Panc1 (cell line): ENCODE measurements around the gene EBP. TPM values are rescaled to one million over a fixed set of nuclear protein-coding genes. Genes with fewer than 3 reads are reported as not detected.

Source experiments
- ATAC-seq: fragments of 200-7000 bp; cut with Tn5 transposase; 2 replicates; pipeline ENCODE4 v1.9.1; 2020; ENCODE audit warnings: mild to moderate bottlenecking, moderate library complexity
- BruUV-seq: library from RNA; stranded (reverse); fragments of 400-500 nt; replicated peaks from 2 replicates; lab custom pipeline; 2021; lab: Mats Ljungman, UMichigan
- CTCF ChIA-PET: fragments of 300-600 bp; sonication (Branson Sonifier 250); formaldehyde crosslinking; loops from one replicate; lab custom pipeline; 2022; ENCODE audit warnings: antibody characterized with exemption; lab: Charles Lee
- POLR2A ChIA-PET: fragments of 300-600 bp; sonication (Branson Sonifier 250); formaldehyde crosslinking; loops from one replicate; lab custom pipeline; 2022; ENCODE audit warnings: antibody characterized with exemption; lab: Charles Lee
- DNase-seq: peaks from one replicate; pipeline ENCODE4 v3.0.0-alpha.2; 2010; ENCODE audit warnings: low read depth, low spot score
- H3K27ac ChIP-seq: 2 replicates; pipeline ENCODE4 v1.5.1; 2011; ENCODE audit warnings: mild to moderate bottlenecking, low read length, inconsistent platforms
- H3K27me3 ChIP-seq: fragments of 200-500 bp; sonication (Bioruptor generic); 2 replicates; pipeline ENCODE4 v1.6.0; 2014; ENCODE audit warnings: low read length, inconsistent platforms; ENCODE audit not compliant: control insufficient read depth, insufficient read depth
- H3K36me3 ChIP-seq: fragments of 200-500 bp; sonication (Bioruptor generic); 2 replicates; pipeline ENCODE4 v1.5.1; 2014; ENCODE audit warnings: inconsistent platforms, mild to moderate bottlenecking, low read length, moderate library complexity; ENCODE audit not compliant: control insufficient read depth, insufficient read depth
- H3K4me1 ChIP-seq: 2 replicates; pipeline ENCODE4 v1.5.1; 2011; ENCODE audit warnings: inconsistent platforms, mild to moderate bottlenecking, low read length, moderate library complexity; ENCODE audit not compliant: control insufficient read depth, insufficient read depth
- H3K4me3 ChIP-seq, 2 experiments: 2 replicates each; pipeline ENCODE4 v1.5.1; 2011 to 2012; ENCODE audit warnings: low read depth in 2 of 2, low read length in 2 of 2, mild to moderate bottlenecking in 2 of 2, inconsistent platforms in 1 of 2, moderate library complexity in 1 of 2
- H3K9me3 ChIP-seq: fragments of 200-500 bp; sonication (Bioruptor generic); 2 replicates; pipeline ENCODE4 v1.5.1; 2014; ENCODE audit warnings: low read depth, mild to moderate bottlenecking, inconsistent platforms, low read length, moderate library complexity; ENCODE audit not compliant: control insufficient read depth, insufficient read depth
- POLR2AphosphoS5 ChIP-seq: IDR thresholded peaks from 2 replicates; pipeline ENCODE4 v1.6.1; 2012; ENCODE audit warnings: mild to moderate bottlenecking, low read depth, low read length, moderate library complexity
- SIN3A ChIP-seq: IDR thresholded peaks from 2 replicates; pipeline ENCODE4 v1.6.1; 2012; ENCODE audit warnings: low read depth, mild to moderate bottlenecking, low read length, moderate library complexity, borderline replicate concordance; ENCODE audit not compliant: insufficient read depth
- TCF7L2 ChIP-seq: IDR thresholded peaks from 2 replicates; pipeline ENCODE4 v1.6.1; 2011; ENCODE audit warnings: mild to moderate bottlenecking, low read depth, low read length, inconsistent platforms
- in situ Hi-C: cut with HindIII; loops from 2 replicates; pipeline ENCODE4 v1.10.0; 2016; ENCODE audit warnings: low sequenced_read_pairs, low pct_unique_long_range_greater_than_20kb
- intact Hi-C: fragments of 100-400 bp; cut with micrococcal nuclease; formaldehyde crosslinking; loops from one replicate; pipeline ENCODE4 v1.10.0; 2022; ENCODE audit not compliant: unreplicated experiment
- total RNA-seq: library from RNA; stranded (reverse); gene quantifications from one replicate; pipeline ENCODE4 v1.2.1, GENCODE V29; 2021; ENCODE audit not compliant: unreplicated experiment
- TF ChIP-seq, protein P1 (sequence below): fragments of 450-650 bp; IDR thresholded peaks from 2 replicates; pipeline ENCODE4 v1.5.1; 2017; ENCODE audit warnings: mild to moderate bottlenecking

The EBP gene
- total RNA-seq, 1 experiment from 2014 or later = 157 TPM

DNA sequence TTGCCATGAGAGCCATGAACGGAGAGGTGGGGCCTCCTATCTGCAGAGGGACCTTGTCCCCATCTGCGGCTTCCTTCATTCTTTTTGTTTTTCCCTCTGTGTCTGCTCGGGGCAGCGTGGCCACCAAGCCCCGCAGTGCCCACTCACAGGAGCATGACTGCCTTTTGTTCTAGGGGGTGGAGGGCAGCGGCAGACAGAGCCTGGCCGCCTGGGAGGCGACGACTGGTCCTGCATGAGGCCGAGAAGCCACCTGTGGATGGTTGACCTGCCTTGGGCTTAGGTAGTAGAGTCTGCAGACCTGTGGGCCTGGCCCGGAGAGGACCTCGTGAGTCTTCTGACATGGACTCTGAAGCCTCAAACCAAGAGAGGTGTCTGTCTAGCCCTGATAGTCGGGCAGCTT is 54.0 kb downstream of the EBP start:
- no peak for TF ChIP-seq SIN3A
- ChIA-PET POLR2A (no interaction called here), CTCF (no interaction called here)
- no TSS peak for BruUV-seq
- peaks cover 11% of the 10 kb centered on the region for H3K4me1 ChIP-seq
- no peaks in the 10 kb centered on the region for H3K9me3 ChIP-seq
- DNase-seq (no peak), ATAC-seq (no peak)
- in situ Hi-C loops (no loop called here), intact Hi-C loops (no loop called here)
- H3K36me3 ChIP-seq = peaks cover 26% of the 10 kb centered on the region
- H3K27me3 ChIP-seq = no peaks in the 10 kb centered on the region
- peak overlapping the region; percentile 99 for H3K27ac ChIP-seq
- H3K4me3 ChIP-seq = peak overlapping the region; percentile 81 to 99

DNA sequence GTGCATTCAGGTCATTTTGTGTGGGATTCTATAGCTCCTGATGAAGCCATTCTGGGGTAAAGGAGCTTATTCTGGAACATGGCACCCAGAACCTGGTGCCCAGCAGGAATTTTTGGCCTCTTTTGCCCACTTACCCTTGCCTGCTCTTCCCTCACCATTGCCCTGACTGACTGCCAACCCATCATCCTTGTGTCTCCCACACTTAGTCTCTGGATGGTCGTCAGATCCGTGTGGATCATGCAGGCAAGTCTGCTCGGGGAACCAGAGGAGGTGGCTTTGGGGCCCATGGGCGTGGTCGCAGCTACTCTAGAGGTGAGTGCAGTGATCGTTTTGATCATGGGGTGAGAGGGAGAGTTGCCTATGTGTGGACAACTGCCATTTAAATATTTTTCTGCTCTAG is 54.5 kb downstream of the EBP start:
- ATAC-seq (no peak), DNase-seq (no peak)
- CTCF ChIA-PET = no interaction called here
- peak overlapping the region; percentile 81 to 99 for H3K4me3 ChIP-seq
- peaks cover 26% of the 10 kb centered on the region for H3K36me3 ChIP-seq
- TF ChIP-seq, protein P1, sequence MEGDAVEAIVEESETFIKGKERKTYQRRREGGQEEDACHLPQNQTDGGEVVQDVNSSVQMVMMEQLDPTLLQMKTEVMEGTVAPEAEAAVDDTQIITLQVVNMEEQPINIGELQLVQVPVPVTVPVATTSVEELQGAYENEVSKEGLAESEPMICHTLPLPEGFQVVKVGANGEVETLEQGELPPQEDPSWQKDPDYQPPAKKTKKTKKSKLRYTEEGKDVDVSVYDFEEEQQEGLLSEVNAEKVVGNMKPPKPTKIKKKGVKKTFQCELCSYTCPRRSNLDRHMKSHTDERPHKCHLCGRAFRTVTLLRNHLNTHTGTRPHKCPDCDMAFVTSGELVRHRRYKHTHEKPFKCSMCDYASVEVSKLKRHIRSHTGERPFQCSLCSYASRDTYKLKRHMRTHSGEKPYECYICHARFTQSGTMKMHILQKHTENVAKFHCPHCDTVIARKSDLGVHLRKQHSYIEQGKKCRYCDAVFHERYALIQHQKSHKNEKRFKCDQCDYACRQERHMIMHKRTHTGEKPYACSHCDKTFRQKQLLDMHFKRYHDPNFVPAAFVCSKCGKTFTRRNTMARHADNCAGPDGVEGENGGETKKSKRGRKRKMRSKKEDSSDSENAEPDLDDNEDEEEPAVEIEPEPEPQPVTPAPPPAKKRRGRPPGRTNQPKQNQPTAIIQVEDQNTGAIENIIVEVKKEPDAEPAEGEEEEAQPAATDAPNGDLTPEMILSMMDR = no peak
- TF ChIP-seq TCF7L2 (no peak), POLR2AphosphoS5 (0 out of 2 replicates have a peak, but pooled peaks have one; percentile 21), SIN3A (no peak)
- no peaks in the 10 kb centered on the region for H3K9me3 ChIP-seq
- no TSS peak for BruUV-seq
- H3K27ac ChIP-seq = peak overlapping the region; percentile 99
- H3K27me3 ChIP-seq = no peaks in the 10 kb centered on the region
- in situ Hi-C loops = no loop called here
- POLR2A ChIA-PET = no interaction called here
- intact Hi-C loops = no loop called here
- H3K4me1 ChIP-seq = peaks cover 11% of the 10 kb centered on the region

Other genes starting within 250 kb of the EBP start
- not detected for gene SSX3, start 165.1 kb upstream of the EBP start, total RNA-seq
- 0.15 TPM for gene SSX4, start 138.3 kb upstream of the EBP start, total RNA-seq
- 0.15 TPM for gene SSX4B, start 109.8 kb upstream of the EBP start, total RNA-seq
- gene SLC38A5, start 51.5 kb upstream of the EBP start, total RNA-seq = 1.1 TPM
- gene FTSJ1, start 45.6 kb upstream of the EBP start, total RNA-seq = 43.1 TPM
- 8.6 TPM for gene PORCN, start 12.8 kb upstream of the EBP start, total RNA-seq
- gene TBC1D25, start 17.9 kb downstream of the EBP start, total RNA-seq = 29.4 TPM
- gene RBM3, start 52.7 kb downstream of the EBP start, total RNA-seq = 528 TPM
- 91.3 TPM for gene WDR13, start 75.7 kb downstream of the EBP start, total RNA-seq
- gene WAS, start 162.0 kb downstream of the EBP start, total RNA-seq = 0.82 TPM
- gene SUV39H1, start 174.9 kb downstream of the EBP start, total RNA-seq = 25.6 TPM
- not detected for gene GLOD5, start 239.9 kb downstream of the EBP start, total RNA-seq